Gastrocnemius medialis (tissue), 4 donors: ENCODE results near the gene RAPGEF1.

Experiments used
- CTCF ChIP-seq, 5 experiments: fragments of 450-650 bp in 3 of 5; fragments of 200-600 bp in 2 of 5; sonication (generic) in 2 of 5; IDR thresholded peaks in 4 of 5; conservative IDR thresholded peaks in 1 of 5; 1 replicate in 4 of 5; 2 replicates in 1 of 5; pipeline ENCODE4 v1.5.1; 2016 to 2019; ENCODE audit warnings: antibody characterized with exemption in 5 of 5, mild to moderate bottlenecking in 3 of 5, moderate library complexity in 3 of 5
- POLR2A ChIP-seq, 2 donors: fragments of 450-650 bp; IDR thresholded peaks; one replicate each; pipeline ENCODE4 v1.6.1; 2017; ENCODE audit warnings: antibody characterized with exemption in 2 of 2, mild to moderate bottlenecking in 2 of 2, moderate library complexity in 2 of 2

DNA sequence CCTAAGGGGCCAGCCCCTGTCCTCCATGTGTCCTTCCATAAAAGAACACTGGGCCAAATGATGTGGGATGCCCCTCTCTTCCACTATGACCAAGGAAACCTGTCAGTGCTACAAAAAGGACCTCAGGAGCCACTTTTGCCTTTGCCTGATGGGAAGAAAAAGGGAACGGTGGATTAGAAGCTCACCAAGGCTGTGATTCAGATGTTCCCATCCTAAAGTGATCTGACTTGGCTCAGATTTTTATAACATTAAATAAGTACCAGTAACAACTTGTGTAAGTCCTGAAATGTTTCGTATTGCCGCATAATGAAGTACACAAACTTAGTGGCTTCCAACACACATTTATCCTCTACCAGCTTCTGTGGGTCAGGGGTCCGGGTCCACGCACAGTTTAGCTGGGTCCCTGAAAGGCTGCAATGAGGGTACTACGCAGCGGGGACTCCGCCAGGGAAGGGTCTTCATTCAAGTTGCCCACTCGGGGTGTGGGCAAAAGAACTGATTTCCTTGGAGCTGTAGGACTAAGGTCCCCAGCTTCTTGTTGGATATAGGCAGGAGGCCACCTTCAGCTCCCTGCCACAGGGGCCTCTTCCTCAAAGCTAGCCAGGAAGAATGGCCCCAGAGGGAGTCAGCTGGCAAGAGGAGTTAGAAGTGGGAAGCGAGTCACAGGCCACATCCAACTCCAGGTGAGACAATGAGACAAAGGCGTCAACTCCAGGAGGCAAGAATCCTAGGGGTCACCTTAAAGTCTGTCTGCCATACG is 60.4 kb downstream of the RAPGEF1 start:
- TF ChIP-seq CTCF (IDR thresholded peaks at IDR 0.05 in 4 of 5, conservative IDR thresholded peaks at IDR 0.05 in 1 of 5): no peak
- TF ChIP-seq POLR2A (IDR thresholded peaks at IDR 0.05): no peak
